GM12892 (cell line): ENCODE results near the gene BICD2.

Experiments
- POLR2A ChIP-seq: IDR thresholded peaks from 2 replicates; pipeline ENCODE4 v1.6.1; 2011; ENCODE audit warnings: low read depth, low read length, control low read depth
- TAF1 ChIP-seq: IDR thresholded peaks from 2 replicates; pipeline ENCODE4 v1.6.1; 2011; ENCODE audit warnings: low read depth, mild to moderate bottlenecking, control low read depth, low read length, borderline replicate concordance

- no peak for TF ChIP-seq POLR2A
- no peak for TF ChIP-seq TAF1
Measured at GRCh38 chr9:92756792-92757191, 7.8 kb downstream of the BICD2 start.
